Stomach smooth muscle (tissue), 2 donors: Measurements from ENCODE around the gene PRRC2B.
"Not testable (repeated sequence)": the region's sequence is repeated elsewhere in the genome, so short reads cannot be mapped to it uniquely, and the experiment has no call there.

Experiments
- H3K27ac ChIP-seq: one replicate; pipeline ENCODE4 v1.7.0; 2013; ENCODE audit warnings: mild to moderate bottlenecking, low read length, inconsistent platforms
- H3K27me3 ChIP-seq, 2 donors: one replicate each; pipeline ENCODE4 v1.7.0; 2013; ENCODE audit warnings: low read length in 2 of 2; ENCODE audit not compliant: insufficient read depth in 2 of 2, control insufficient read depth in 1 of 2
- H3K36me3 ChIP-seq, 2 donors: one replicate each; pipeline ENCODE4 v1.7.0; 2013; ENCODE audit warnings: low read length in 2 of 2; ENCODE audit not compliant: control insufficient read depth in 2 of 2, insufficient read depth in 2 of 2
- H3K4me1 ChIP-seq: one replicate; pipeline ENCODE4 v1.7.0; 2013; ENCODE audit warnings: low read length; ENCODE audit not compliant: control insufficient read depth, insufficient read depth
- H3K4me3 ChIP-seq, 2 donors: one replicate each; pipeline ENCODE4 v1.7.0; 2013; ENCODE audit warnings: low read length in 2 of 2
- H3K9ac ChIP-seq, 2 donors: one replicate each; pipeline ENCODE4 v1.7.0; 2013; ENCODE audit warnings: low read length in 2 of 2, mild to moderate bottlenecking in 1 of 2
- H3K9me3 ChIP-seq, 2 donors: one replicate each; pipeline ENCODE4 v1.7.0; 2013; ENCODE audit warnings: low read length in 2 of 2; ENCODE audit not compliant: control insufficient read depth in 2 of 2
- donor health status: healthy.
- donor health status: Pancreatic carcinoma.

PRRC2B gene

GRCh38 chr9:131543141-131543540 is 149.3 kb downstream of the PRRC2B start:
- H3K27me3 ChIP-seq, result peaks cover 16 to 20% of the 10 kb centered on the region in 2 donors

GRCh38 chr9:131545003-131545785 is 151.3 kb downstream of the PRRC2B start, which contains the start of gene PRRT1B:
Gene PRRT1B, plus strand, starts transcription at chr9:131545523. Its CDS starts 93 bp downstream, at chr9:131545616.
- H3K9ac ChIP-seq, result no peak within 1 kb of the TSS
- H3K27me3 ChIP-seq, result peaks cover 18 to 29% of the 10 kb centered on the region in 2 donors
- peaks cover 5 to 8% of the 10 kb centered on the region in 2 donors for H3K9me3 ChIP-seq
- H3K4me1 ChIP-seq, result peaks cover 15% of the 10 kb centered on the region
- no peaks in the 10 kb centered on the region for H3K36me3 ChIP-seq
- H3K4me3 ChIP-seq, result peak within 1 kb of the TSS in 1 of 2 donors; percentile 29
- no peak within 1 kb of the TSS for H3K27ac ChIP-seq

More at GRCh38 chr9:131543141-131543540, 149.3 kb downstream of the PRRC2B start:
- Histone ChIP-seq H3K4me3 (no peak overlapping the region), H3K9ac (no peak overlapping the region), H3K27ac (no peak overlapping the region), H3K4me1 (peaks cover 15% of the 10 kb centered on the region), H3K9me3 (peaks cover 5 to 8% of the 10 kb centered on the region in 2 donors), H3K36me3 (no peaks in the 10 kb centered on the region)

DNA sequence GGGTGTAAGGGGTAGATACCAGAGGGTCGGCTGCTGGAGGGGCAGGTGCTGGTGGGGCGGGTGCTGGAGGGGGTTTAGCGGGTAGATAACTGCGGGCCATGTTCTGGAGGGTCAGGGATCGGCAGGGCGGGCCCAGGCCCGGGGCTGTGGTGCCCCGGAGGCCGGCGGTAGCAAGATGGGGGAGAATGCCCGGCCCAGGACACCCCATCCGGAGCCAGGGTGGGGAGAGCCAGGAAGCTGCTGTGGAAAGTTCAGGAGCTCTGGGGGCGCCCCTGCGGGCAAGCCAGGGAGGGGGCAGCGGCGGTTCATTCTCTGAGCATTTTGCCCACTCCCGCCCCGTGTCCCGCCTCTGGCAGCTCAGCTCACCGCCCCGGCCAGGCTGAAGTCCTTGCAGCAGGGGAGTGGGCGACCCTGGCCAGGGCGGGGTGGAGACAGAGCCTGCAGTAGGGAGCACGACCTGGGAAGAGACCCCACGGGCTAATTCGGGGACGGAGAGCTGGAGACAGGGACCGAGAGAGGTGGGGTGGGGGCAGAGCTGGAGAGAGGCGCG is 152.0 kb downstream of the PRRC2B start:
- Histone ChIP-seq H3K36me3 (no peaks in the 10 kb centered on the region), H3K9ac (no peak overlapping the region), H3K9me3 (peaks cover 5 to 8% of the 10 kb centered on the region in 2 donors), H3K27me3 (peaks cover 18 to 29% of the 10 kb centered on the region in 2 donors), H3K4me3 (peak overlapping the region in 1 of 2 donors; percentile 29), H3K4me1 (peaks cover 15% of the 10 kb centered on the region), H3K27ac (no peak overlapping the region)

GRCh38 chr9:131546336-131547084 is 152.6 kb downstream of the PRRC2B start:
- no peak overlapping the region for H3K9ac ChIP-seq
- H3K36me3 ChIP-seq, result no peaks in the 10 kb centered on the region
- H3K4me1 ChIP-seq, result peaks cover 15% of the 10 kb centered on the region
- peak overlapping the region; percentile 59 to 62 for H3K4me3 ChIP-seq
- peaks cover 18 to 29% of the 10 kb centered on the region in 2 donors for H3K27me3 ChIP-seq
- no peak overlapping the region for H3K27ac ChIP-seq
- peaks cover 5 to 8% of the 10 kb centered on the region in 2 donors for H3K9me3 ChIP-seq

- H3K36me3 ChIP-seq, H3K9me3 ChIP-seq, H3K4me3 ChIP-seq, H3K27ac ChIP-seq, H3K9ac ChIP-seq: not testable (repeated sequence)
- Histone ChIP-seq H3K4me1 (peaks cover 15% of the 10 kb centered on the region), H3K27me3 (peaks cover 26 to 40% of the 10 kb centered on the region in 2 donors)
Observed at GRCh38 chr9:131549186-131549585, 155.3 kb downstream of the PRRC2B start.
